ENCODE data around the gene CYB561D1.

CYB561D1 gene

DNA sequence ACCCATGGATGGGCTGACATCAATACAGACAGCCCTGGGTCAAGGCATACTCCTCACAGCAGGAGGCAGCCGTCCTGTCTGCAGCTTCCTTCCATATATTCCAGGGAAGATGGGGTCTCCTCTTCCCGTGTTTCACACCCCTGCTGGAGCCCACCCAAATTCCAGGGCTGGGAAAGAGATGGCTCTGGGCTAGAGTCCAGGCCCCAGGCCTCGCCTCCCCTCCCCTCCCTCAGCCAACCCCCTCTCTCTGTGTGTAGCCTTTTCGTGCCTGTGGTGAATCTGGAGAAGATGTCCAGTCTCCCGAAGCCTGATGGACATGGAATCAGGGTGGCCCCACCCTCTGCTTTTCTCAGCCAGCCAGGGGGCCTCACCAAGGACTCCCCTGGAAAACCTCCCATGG is 6.6 kb upstream of the CYB561D1 start:
- Mint-ChIP-seq H3K27ac (no peak overlapping the region), H3K4me1 (ENCODE audit: low read depth) (peaks cover 35% of the 10 kb centered on the region), H3K27me3 (no peaks in the 10 kb centered on the region), H3K4me3 (no peak overlapping the region), H3K36me3 (no peaks in the 10 kb centered on the region), H3K9me3 (ENCODE audit: low read depth) (no peaks in the 10 kb centered on the region)

DNA sequence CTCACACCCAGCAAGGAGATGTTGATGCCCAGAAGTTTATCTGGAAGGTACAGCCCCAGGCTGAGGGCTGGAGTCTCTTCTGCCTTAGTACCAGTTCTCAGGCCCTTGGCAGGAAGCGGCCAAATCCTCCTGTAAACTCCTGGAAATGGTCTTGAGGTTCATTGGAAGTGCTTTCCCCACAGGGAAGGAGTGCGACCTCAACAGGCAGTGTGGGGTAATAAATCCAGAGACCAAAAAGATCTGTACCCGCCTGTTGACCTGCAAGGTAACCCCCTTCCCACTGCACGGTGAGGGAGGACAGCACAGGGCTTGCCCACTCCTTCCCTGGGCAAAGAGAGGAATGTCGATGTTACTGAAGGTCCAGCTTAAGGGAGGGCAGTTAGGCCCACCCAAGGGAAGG is 5.7 kb upstream of the CYB561D1 start:
- Mint-ChIP-seq H3K4me1 (ENCODE audit: low read depth) (peaks cover 28% of the 10 kb centered on the region), H3K4me3 (no peak overlapping the region), H3K27me3 (no peaks in the 10 kb centered on the region), H3K9me3 (ENCODE audit: low read depth) (no peaks in the 10 kb centered on the region), H3K27ac (no peak overlapping the region), H3K36me3 (no peaks in the 10 kb centered on the region)

DNA sequence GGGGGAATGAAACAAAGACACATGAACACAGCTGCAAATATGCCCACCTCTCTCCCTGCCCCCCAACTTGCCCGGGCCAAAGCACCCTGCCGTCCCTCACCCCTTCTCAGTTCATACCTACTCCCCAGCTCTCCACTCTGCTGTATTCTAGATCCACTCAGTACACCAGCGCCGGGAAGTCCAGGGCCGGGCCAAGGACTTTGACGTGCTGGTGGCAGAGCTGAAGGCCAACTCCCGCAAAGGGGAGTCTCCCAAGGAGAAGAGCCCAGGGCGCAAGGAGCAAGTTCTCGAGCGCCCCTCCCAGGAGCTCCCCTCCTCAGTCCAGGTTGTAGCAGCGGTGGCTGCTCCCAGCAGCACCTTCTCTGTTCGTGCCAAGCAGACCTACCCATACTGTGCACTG is 5.2 kb upstream of the CYB561D1 start:
- no peaks in the 10 kb centered on the region for H3K27me3 Mint-ChIP-seq
- H3K9me3 Mint-ChIP-seq (ENCODE audit: low read depth) = no peaks in the 10 kb centered on the region
- H3K36me3 Mint-ChIP-seq = no peaks in the 10 kb centered on the region

DNA sequence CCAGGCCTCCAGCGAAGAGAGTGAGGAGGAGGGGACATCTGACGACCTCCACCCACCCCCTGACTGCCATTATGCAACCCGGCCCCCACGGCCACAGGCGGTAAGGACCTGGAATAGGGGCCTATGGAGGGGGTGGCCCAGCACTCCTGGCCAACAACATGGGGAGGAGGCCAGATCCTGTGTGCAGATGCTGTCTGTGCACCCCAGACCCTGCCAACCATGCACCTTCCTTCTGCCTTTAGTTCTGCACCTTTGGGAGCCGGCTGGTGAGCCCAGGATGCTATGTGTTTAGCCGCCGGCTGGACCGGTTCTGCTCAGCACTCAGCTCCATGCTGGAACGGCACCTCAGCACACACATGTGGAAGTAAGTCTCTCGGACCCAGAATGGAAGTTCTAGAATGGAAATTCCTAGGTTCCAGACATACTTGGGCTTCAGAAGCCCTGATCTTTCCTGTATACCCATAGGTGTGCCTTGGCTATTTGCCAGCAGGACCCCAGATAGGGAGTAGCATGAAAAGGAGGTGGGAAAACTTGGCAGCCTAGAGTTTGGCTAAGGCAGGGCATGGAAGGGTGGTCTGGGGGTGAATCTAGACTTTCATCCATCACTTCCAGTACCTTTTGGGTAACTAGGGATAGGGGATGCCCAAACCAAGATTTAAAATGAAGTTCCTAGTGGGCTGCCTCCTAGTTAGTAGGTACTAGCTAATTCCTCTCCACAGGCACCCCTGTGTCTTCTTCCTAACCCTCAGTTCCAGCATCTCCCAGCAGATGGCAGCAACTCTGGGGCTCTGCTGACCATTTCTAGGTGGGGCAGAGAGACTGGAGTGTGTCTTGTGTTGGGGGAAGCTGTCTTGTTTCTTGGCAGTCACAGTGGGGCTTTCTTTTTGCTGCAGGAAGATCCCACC is 3.6 kb upstream of the CYB561D1 start:
- H3K4me3 Mint-ChIP-seq = no peak overlapping the region
- no peaks in the 10 kb centered on the region for H3K9me3 Mint-ChIP-seq (ENCODE audit: low read depth)
- H3K4me1 Mint-ChIP-seq (ENCODE audit: low read depth) = peaks cover 30% of the 10 kb centered on the region
- no peaks in the 10 kb centered on the region for H3K36me3 Mint-ChIP-seq
- no peaks in the 10 kb centered on the region for H3K27me3 Mint-ChIP-seq
- H3K27ac Mint-ChIP-seq = no peak overlapping the region

More for the DNA sequence above, 5.2 kb upstream of the CYB561D1 start:
- H3K4me3 Mint-ChIP-seq = no peak overlapping the region
- peaks cover 28% of the 10 kb centered on the region for H3K4me1 Mint-ChIP-seq (ENCODE audit: low read depth)
- no peak overlapping the region for H3K27ac Mint-ChIP-seq

DNA sequence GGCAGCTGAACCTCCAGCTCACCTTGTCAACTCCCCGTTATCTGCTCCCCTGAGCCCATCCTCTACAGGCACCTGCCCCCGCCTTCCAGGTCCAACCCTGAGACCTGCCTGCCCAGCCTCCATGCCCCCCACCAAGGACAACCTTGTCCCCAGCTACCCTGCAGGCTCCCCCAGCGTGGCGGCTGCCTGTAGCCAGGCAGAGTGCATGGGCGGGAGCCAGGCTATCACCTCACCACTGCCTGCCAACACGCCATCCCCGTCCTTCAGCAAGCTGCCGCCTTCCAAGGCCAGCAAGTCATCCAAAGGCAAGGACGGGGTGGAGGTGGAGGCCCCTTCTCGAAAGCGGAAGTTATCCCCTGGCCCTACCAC is 3.0 kb upstream of the CYB561D1 start:
- Mint-ChIP-seq H3K4me1 (ENCODE audit: low read depth) (peaks cover 32% of the 10 kb centered on the region), H3K36me3 (no peaks in the 10 kb centered on the region), H3K27ac (no peak overlapping the region), H3K9me3 (ENCODE audit: low read depth) (no peaks in the 10 kb centered on the region), H3K27me3 (no peaks in the 10 kb centered on the region), H3K4me3 (no peak overlapping the region)

DNA sequence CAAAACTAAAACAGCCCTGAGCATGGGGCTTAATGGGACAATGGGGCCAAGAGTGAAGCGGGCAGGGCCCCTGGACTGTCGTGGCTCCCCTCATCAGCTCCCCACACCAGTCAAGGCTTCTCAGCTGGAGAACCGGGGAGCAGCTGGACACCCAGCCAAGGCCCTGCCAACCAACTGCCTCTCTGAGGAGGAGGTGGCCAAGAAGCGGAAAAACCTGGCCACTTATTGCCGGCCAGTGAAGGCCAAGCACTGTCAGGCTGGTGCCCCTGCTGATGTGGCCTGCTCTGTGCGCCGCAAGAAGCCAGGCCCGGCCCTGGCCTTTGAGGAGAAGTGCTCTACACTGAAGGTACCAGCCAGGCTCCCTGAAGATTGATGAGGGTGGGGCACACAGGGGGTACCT is 2.5 kb upstream of the CYB561D1 start:
- Mint-ChIP-seq H3K4me1 (ENCODE audit: low read depth) (peaks cover 36% of the 10 kb centered on the region), H3K9me3 (ENCODE audit: low read depth) (no peaks in the 10 kb centered on the region)

DNA sequence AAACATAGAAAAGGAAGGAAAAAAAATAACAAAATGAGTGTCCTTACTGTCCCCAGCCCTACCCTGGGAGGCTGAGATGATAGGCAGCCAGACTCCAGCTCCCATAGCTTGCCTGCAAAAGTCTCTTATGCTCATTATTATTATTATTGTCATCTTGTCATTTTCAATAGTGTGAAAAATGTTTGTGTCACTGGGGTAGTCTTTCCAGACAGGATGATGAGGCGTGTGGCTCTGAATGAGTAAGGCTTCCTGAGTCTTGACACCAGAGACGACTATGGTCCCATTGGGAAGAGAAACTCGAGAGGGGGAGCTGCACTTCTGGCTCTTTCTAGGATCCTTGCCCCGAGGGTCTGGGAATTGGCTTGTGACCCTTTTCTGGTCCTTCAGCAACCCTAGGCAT is 1.1 kb upstream of the CYB561D1 start:
- peak overlapping the region; percentile 23 for H3K4me3 Mint-ChIP-seq
- H3K9me3 Mint-ChIP-seq (ENCODE audit: low read depth) = no peaks in the 10 kb centered on the region
- H3K36me3 Mint-ChIP-seq = no peaks in the 10 kb centered on the region
- no peak overlapping the region for H3K27ac Mint-ChIP-seq
- peaks cover 47% of the 10 kb centered on the region for H3K4me1 Mint-ChIP-seq (ENCODE audit: low read depth)
- no peaks in the 10 kb centered on the region for H3K27me3 Mint-ChIP-seq

More for the DNA sequence above, 2.5 kb upstream of the CYB561D1 start:
- H3K4me3 Mint-ChIP-seq = no peak overlapping the region
- H3K36me3 Mint-ChIP-seq = no peaks in the 10 kb centered on the region
- H3K27ac Mint-ChIP-seq = no peak overlapping the region
- no peaks in the 10 kb centered on the region for H3K27me3 Mint-ChIP-seq

DNA sequence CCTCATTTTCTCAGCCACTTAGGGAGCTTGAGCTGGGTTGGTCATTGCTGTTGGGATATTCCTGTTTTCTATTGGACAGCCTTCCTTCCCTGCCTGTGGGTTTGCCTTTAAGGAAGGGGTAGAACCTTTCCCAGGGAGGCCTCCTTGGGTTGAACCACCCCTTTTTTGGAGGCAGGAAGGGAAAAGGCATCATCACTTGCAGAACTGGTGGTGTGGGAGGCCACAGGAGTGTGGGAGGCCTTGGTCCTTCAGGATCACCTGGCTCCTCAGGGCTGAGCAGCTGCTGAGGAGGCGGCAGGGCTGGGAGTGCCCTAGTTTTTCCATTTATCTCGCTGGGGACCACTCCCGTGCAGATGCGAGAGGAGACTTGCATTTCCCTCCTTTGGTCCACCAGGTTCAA is 667 bp upstream of the CYB561D1 start:
- H3K4me1 Mint-ChIP-seq (ENCODE audit: low read depth) = peaks cover 52% of the 10 kb centered on the region
- H3K4me3 Mint-ChIP-seq = peak overlapping the region; percentile 95
- no peaks in the 10 kb centered on the region for H3K27me3 Mint-ChIP-seq
- no peaks in the 10 kb centered on the region for H3K36me3 Mint-ChIP-seq
- no peak overlapping the region for H3K27ac Mint-ChIP-seq
- H3K9me3 Mint-ChIP-seq (ENCODE audit: low read depth) = no peaks in the 10 kb centered on the region

DNA sequence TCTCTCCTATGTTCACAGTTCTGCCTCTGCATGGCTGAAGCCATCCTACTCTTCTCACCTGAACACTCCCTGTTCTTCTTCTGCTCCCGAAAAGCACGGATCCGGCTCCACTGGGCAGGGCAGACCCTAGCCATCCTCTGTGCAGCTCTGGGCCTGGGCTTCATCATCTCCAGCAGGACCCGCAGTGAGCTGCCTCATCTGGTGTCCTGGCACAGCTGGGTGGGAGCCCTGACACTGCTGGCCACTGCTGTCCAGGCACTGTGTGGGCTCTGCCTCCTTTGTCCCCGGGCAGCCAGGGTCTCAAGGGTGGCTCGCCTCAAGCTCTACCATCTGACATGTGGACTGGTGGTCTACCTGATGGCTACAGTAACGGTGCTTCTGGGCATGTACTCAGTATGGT is 1.8 kb downstream of the CYB561D1 start:
- H3K4me3 Mint-ChIP-seq = peak overlapping the region; percentile 95
- H3K9me3 Mint-ChIP-seq (ENCODE audit: low read depth) = no peaks in the 10 kb centered on the region
- H3K36me3 Mint-ChIP-seq = no peaks in the 10 kb centered on the region
- peaks cover 75% of the 10 kb centered on the region for H3K4me1 Mint-ChIP-seq (ENCODE audit: low read depth)
- no peaks in the 10 kb centered on the region for H3K27me3 Mint-ChIP-seq
- H3K27ac Mint-ChIP-seq = no peak overlapping the region

DNA sequence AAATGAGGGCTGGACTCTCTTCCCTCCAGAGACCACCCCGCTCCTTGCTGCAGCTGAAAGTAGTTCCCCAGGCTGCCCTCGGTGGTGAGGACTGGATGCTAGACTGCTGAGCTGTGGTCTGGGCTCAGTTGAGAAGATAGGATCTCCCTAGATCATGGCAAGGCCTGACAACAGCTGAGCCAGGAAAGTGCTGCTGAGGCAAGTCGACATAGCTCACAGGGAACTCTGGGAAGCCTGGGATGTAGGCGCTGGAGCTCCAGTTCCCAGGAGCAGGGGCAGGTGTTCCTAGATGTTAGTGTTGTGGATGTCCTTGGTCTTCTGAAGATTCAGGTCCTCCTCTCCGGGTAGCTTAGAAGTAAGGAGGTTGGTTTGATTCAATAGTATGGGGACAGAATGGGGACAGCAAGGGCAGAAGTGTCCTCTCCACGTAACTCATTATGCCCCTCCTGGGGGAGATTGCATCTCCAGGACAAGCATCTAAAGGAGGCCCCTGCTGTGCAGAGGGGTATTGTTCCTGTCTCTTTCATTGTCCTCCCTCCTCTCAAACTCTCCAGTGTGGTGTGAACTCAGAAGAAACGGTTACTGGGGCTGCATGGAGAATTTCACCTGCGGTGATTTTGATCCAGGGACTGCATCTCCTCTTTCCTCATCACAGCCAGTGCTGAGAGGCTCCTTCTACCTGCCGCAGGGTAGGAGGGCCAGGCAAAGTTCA is 3.7 kb downstream of the CYB561D1 start:
- Mint-ChIP-seq H3K4me1 (ENCODE audit: low read depth) (peaks cover 93% of the 10 kb centered on the region), H3K27ac (peak overlapping the region; percentile 69), H3K4me3 (peak overlapping the region; percentile 44)

DNA sequence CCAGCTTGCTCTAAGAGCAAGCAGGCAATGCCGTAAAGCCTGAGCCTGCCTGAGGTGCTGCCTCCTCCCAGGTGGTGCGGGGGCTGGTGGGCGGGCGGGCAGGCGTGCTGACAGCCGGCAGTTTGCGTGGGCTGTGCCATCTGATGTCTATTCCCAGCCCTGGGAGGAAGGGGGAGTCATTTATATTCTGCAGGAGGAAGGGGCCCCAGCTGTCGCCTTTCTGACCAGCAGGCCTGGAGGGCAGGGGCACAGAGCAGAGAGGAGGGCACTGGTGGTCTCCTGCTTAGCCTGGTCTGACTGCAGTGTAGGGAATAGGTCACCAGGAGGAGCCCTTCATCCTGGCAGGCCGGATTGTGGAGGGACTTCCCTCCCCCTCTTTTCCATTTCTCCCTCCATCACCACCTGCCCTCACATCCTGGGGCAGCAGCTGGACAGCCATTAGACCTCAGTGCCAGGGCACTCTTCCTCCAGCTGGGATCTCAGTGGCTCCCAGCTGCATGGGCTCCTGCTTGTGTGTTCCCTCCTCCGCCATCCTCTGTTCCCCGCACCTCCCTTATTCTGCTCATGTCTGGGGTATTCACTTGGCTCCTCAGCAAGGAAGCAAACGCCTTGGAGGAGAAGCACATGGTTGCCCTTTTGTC is 4.4 kb downstream of the CYB561D1 start:
- H3K27me3 Mint-ChIP-seq = no peaks in the 10 kb centered on the region
- H3K27ac Mint-ChIP-seq = peak overlapping the region; percentile 69
- peak overlapping the region; percentile 44 for H3K4me3 Mint-ChIP-seq
- H3K9me3 Mint-ChIP-seq (ENCODE audit: low read depth) = no peaks in the 10 kb centered on the region
- H3K4me1 Mint-ChIP-seq (ENCODE audit: low read depth) = peaks cover 97% of the 10 kb centered on the region
- no peaks in the 10 kb centered on the region for H3K36me3 Mint-ChIP-seq

More for the DNA sequence above, 3.7 kb downstream of the CYB561D1 start:
- Mint-ChIP-seq H3K36me3 (no peaks in the 10 kb centered on the region), H3K27me3 (no peaks in the 10 kb centered on the region), H3K9me3 (ENCODE audit: low read depth) (no peaks in the 10 kb centered on the region)

DNA sequence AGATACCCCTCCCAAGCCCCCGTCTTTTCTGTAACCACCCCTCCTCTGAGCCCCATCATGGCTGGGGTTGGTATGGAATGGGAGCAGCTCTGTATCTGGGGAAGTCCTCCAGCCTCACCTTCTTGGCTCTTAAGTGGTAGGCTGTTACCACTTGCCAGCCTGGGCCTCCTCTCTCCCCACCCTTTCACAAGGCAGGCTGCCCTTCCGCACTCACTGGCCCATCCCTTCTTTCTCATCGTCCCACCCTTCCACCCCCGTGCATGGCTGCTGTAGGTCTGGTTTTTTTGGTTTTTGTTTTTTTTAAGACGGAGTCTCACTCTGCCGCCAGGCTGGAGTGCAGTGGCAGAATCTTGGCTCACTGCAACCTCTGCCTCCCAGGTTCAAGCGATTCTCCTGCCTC is 5.2 kb downstream of the CYB561D1 start:
- H3K4me1 Mint-ChIP-seq (ENCODE audit: low read depth) = peaks cover 97% of the 10 kb centered on the region
- H3K9me3 Mint-ChIP-seq (ENCODE audit: low read depth) = no peaks in the 10 kb centered on the region
- H3K27ac Mint-ChIP-seq = peak overlapping the region; percentile 86
- H3K36me3 Mint-ChIP-seq = no peaks in the 10 kb centered on the region
- H3K27me3 Mint-ChIP-seq = no peaks in the 10 kb centered on the region
- peak overlapping the region; percentile 52 for H3K4me3 Mint-ChIP-seq

DNA sequence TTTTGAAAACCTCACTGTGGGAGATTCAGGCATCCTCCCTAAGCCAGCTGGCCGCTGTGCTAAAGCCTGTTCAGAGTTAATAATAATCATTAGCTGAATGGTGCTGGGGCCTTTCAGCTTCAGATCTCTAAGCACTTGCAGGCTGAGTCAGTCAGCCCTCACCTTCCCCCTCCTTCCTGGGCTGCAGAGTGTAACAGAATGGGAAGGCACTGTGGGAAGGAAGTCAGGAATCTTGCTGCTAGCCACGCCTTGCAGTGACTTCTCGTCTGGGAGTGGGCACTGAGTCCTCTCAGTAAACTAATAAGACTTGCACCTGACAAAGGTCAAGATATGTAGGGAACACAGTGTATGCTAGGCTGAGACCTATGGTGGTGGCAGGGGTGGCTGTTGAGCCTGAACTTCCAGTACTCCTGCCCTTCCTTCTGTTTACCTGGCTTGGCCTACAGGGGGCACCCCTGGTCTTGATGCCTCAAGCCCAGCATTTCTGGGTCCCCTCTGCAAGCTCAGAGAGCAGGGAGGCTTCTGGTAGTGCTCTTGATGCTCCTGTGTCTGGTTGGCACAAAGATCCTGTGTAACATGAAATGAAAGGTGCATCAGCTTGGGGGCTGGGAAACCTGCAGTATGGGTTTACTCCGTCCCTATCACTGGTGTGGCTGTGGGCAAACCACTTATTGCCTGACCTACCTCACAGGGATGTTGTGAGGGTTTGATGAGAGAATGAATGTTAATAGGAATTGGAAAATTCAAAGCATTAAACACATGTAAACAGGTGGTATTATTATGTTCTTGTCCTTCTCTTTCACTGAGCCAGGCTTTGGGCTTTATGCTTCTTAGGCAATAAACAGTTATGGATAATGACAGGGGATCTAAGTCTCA is 6.0 kb downstream of the CYB561D1 start:
- no peaks in the 10 kb centered on the region for H3K36me3 Mint-ChIP-seq
- peak overlapping the region; percentile 54 for H3K4me3 Mint-ChIP-seq
- H3K27ac Mint-ChIP-seq = peak overlapping the region; percentile 86

DNA sequence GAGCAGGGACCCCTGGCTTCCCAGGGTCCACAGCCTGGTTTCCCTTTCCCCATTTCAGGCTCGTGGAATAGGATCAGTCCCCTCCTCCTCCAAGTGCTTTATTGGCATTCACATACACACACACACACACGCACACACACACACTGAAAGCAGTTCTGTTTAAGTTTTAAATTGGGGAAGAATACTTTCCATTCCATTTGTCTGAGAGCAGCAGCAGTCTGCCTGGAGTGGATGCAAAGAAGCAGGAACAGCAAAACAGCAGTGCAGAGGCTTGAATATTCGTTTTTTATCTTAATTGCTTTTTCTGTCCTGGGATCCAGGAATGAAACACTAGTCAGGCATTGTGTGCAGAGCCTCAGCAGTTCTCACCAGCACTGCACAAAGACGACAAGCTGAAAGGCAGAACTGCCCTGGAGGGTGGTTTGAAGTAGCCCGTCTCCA is 7.1 kb downstream of the CYB561D1 start:
- Mint-ChIP-seq H3K4me1 (ENCODE audit: low read depth) (peaks cover 96% of the 10 kb centered on the region), H3K36me3 (no peaks in the 10 kb centered on the region), H3K27me3 (no peaks in the 10 kb centered on the region), H3K9me3 (ENCODE audit: low read depth) (no peaks in the 10 kb centered on the region), H3K27ac (peak overlapping the region; percentile 86), H3K4me3 (peak overlapping the region; percentile 54)

More for the DNA sequence above, 6.0 kb downstream of the CYB561D1 start:
- Mint-ChIP-seq H3K4me1 (ENCODE audit: low read depth) (peaks cover 96% of the 10 kb centered on the region), H3K27me3 (no peaks in the 10 kb centered on the region), H3K9me3 (ENCODE audit: low read depth) (no peaks in the 10 kb centered on the region)
